ENCODE results near the gene PPP1R16B.

The PPP1R16B gene

DNA sequence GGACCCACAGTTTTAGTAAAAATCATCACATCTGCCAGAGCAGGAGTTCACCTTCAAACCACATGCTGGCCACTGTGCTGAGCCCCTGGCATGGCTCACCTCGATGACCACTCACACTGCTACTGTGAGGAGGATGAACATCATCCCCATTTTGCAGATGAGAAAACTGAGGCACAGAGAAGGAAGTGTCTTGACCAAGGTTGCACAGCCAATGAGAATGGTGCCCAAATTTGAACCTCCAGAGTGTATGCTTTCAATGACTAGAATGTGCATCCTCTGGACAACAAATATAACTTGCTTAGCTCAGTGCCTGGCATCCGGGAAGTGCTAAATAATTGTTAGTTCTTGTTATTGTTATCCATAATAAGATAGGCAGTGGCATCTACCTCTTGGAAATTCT lies 83.6 kb downstream of the PPP1R16B start:
- no peak for TF ChIP-seq CTCF (IDR thresholded peaks at IDR 0.05; ENCODE audit: low read depth, low read length, missing control alignments)

GRCh38 chr20:38889792-38890496 lies 84.4 kb downstream of the PPP1R16B start:
- no peak overlapping the region for H3K4me3 ChIP-seq (ENCODE audit: low read depth, low read length)
- no peak for TF ChIP-seq CTCF (IDR thresholded peaks at IDR 0.05; ENCODE audit: low read depth, low read length, missing control alignments)
- DNase-seq (ENCODE audit: low read depth), result no peak

More for the DNA sequence above, 83.6 kb downstream of the PPP1R16B start:
- no peak overlapping the region for H3K4me3 ChIP-seq (ENCODE audit: low read depth, low read length)
- DNase-seq (ENCODE audit: low read depth), result no peak

- no peak overlapping the region for H3K4me3 ChIP-seq (ENCODE audit: low read depth, low read length)
- no peak for TF ChIP-seq CTCF (IDR thresholded peaks at IDR 0.05; ENCODE audit: low read depth, low read length, missing control alignments)
- no peak for DNase-seq (ENCODE audit: low read depth)
Measured at GRCh38 chr20:38890497-38890818, 85.0 kb downstream of the PPP1R16B start.

DNA sequence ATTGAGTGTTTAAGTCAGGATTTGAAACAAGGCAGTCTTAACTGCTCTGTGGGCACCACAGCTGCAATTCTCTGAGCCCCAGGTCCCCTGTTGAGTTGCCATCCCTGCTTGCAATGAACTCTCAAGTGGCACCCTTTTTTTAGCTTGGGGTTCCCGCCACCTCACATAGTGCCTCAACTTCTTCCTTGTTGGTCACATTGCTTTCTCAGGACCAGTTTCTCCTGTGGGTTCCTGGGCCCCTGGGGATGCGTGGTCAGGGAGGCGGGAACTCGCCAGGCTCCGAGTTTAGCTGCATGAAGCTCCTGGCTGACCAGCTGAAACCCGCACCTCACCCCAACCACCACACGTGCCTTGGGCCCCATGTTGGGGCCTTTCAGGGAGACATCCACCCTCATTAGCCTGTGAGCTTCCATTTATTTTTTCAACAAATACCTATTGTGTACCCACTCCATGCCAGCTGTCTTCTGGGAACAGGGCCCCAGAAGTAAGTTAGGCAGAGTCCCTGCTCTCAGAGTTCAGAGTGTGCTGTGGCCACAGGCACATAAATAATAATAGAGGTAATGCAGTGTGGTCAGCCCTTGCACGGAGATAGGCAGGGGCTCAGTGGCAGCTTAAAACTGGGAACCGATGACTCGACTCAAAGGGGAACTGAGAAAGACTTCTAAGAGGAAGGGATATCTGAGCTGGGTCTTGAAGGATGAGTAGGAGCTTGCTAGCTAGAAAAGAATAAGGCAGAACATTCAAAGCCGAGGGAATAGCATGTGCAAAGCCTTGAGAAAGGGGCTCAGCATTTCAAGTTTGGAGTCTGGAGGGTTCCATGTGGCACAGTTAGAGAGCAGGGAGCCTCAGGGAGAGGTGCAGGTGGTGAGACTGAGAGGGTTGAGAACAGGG lies 86.8 kb downstream of the PPP1R16B start:
- H3K4me3 ChIP-seq (ENCODE audit: low read depth, low read length), result no peak overlapping the region

DNA sequence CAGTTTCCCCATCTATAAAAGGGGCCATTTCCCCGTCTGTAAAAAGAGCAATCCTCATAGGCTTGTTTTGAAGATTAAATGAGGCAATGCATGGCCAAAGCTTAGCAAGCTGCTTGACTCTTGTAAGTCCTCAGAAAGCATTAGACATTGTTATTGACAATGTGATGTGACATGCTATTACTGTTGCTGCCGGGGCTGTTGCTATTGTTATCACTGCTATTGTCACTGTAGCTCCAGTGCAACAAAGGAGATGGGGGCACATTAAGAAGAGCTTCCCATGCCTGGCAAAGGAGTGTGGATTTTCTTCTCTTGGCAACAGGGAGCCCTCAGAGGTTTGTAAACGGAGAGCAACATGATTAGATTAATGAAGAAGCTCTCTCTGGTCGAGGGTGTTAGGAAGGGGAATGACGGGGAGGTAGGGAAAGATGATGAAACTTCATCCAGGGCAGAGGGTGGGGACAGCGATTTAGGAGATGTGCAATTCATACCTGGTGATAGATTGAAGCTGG lies 87.6 kb downstream of the PPP1R16B start:
- DNase-seq (ENCODE audit: low read depth), result no peak
- H3K4me3 ChIP-seq (ENCODE audit: low read depth, low read length), result no peak overlapping the region
- no peak for TF ChIP-seq CTCF (IDR thresholded peaks at IDR 0.05; ENCODE audit: low read depth, low read length, missing control alignments)

More for the DNA sequence above, 86.8 kb downstream of the PPP1R16B start:
- peak; percentile 78 for DNase-seq (ENCODE audit: low read depth)
- TF ChIP-seq CTCF (IDR thresholded peaks at IDR 0.05; ENCODE audit: low read depth, low read length, missing control alignments), result no peak

- peak; percentile 95 for TF ChIP-seq CTCF (IDR thresholded peaks at IDR 0.05; ENCODE audit: low read depth, low read length, missing control alignments)
- no peak overlapping the region for H3K4me3 ChIP-seq (ENCODE audit: low read depth, low read length)
- DNase-seq (ENCODE audit: low read depth), result no peak
Measured at GRCh38 chr20:38893565-38894090, 88.1 kb downstream of the PPP1R16B start.

Data from GM12864 (cell line).